ENCODE data around the gene AIG1. TPM values are rescaled to one million over a fixed set of nuclear protein-coding genes. Genes with fewer than 3 reads are reported as not detected.
"Not testable (repeated sequence)": the region's sequence is repeated elsewhere in the genome, so short reads cannot be mapped to it uniquely, and the experiment has no call there.

The AIG1 gene
- total RNA-seq, 2 experiments from 2014 or later = 7.4 to 8.4 TPM

DNA sequence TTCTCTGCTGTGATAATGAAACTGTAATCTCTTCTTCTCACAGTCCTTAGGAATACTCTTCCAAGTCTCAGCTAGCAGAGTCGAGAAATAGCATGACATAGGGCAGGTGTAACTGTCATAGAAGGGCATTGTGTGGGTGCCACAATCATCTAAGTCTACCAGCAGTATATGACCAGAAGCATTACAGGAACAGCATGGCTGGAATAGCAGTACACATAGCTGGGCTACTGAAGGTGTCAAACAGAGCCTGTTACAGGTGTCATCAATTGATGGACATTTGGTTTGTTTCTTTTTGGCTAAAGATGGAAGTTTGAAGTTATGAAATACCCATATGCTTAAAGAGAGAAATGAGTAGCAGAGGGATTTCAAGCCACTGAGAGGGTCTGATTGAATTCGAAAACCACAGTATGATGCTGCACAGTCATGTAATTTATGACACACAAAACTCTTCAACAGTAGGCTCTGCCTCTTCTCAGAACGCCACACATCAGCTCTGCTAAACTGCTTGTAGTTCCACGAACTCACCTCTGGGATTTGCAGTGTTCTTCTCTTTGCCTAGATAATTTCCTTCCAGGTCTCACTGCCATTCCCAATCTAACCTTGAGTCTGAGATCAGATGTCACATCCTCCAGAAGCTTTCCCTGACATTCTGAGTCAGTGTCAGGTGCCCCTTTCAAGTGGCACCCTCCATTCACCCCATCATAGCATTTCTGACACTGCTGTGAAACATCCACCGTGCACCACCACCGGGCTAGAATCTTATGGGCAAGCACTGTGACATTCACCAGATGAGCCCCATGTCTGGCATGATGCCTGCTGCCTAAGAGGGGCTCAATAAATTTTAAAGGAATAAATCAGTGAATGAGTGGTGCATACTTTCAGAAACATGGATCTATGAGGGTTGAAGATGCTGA is 238.8 kb downstream of the AIG1 start:
- Mint-ChIP-seq H3K27me3 (no peaks in the 10 kb centered on the region), H3K27ac (no peak overlapping the region), H3K4me3 (no peak overlapping the region), H3K9me3 (peaks cover 4% of the 10 kb centered on the region), H3K36me3 (ENCODE audit: low read depth) (peaks cover 6% of the 10 kb centered on the region), H3K4me1 (ENCODE audit: low read depth) (no peaks in the 10 kb centered on the region)
- Histone ChIP-seq H3K4me3 (ENCODE audit: low read length) (no peak overlapping the region), H3K27ac (ENCODE audit: low read depth in 1 of 2, low read length in 2 of 2) (no peak overlapping the region), H3K27me3 (ENCODE audit: control insufficient read depth in 1 of 2, insufficient read depth in 2 of 2, low read length in 2 of 2) (no peaks in the 10 kb centered on the region), H3K36me3 (ENCODE audit: insufficient read depth, low read length) (no peaks in the 10 kb centered on the region), H3K9me3 (ENCODE audit: control insufficient read depth in 1 of 2, insufficient read depth in 1 of 2, low read length in 2 of 2) (no peaks in the 10 kb centered on the region), H3K4me1 (ENCODE audit: insufficient read depth, low read length) (no peaks in the 10 kb centered on the region)
- no peak for DNase-seq
- ChIA-PET POLR2A (no interaction called here), CTCF (no interaction called here)
- TF ChIP-seq CTCF (IDR thresholded peaks at IDR 0.05) = no peak
- intact Hi-C loops (cut with DNase I, micrococcal nuclease) = no loop called here
- no peak for ATAC-seq (ENCODE audit: poor library complexity)

- TF ChIP-seq CTCF (IDR thresholded peaks at IDR 0.05) = no peak
- no peak overlapping the region for H3K27ac Mint-ChIP-seq
- no peaks in the 10 kb centered on the region for H3K27me3 Mint-ChIP-seq
- Histone ChIP-seq H3K4me3 (ENCODE audit: low read length) (no peak overlapping the region), H3K4me1 (ENCODE audit: insufficient read depth, low read length) (no peaks in the 10 kb centered on the region), H3K27ac (ENCODE audit: low read depth in 1 of 2, low read length in 2 of 2) (no peak overlapping the region), H3K27me3 (ENCODE audit: control insufficient read depth in 1 of 2, insufficient read depth in 2 of 2, low read length in 2 of 2) (no peaks in the 10 kb centered on the region), H3K9me3 (ENCODE audit: control insufficient read depth in 1 of 2, insufficient read depth in 1 of 2, low read length in 2 of 2) (no peaks in the 10 kb centered on the region), H3K36me3 (ENCODE audit: insufficient read depth, low read length) (no peaks in the 10 kb centered on the region)
- ChIA-PET CTCF (no interaction called here), POLR2A (no interaction called here)
- no peak for ATAC-seq (ENCODE audit: poor library complexity)
- H3K9me3 Mint-ChIP-seq = peaks cover 4% of the 10 kb centered on the region
- no peak for DNase-seq
- H3K4me3 Mint-ChIP-seq = no peak overlapping the region
- no peaks in the 10 kb centered on the region for H3K4me1 Mint-ChIP-seq (ENCODE audit: low read depth)
- intact Hi-C loops (cut with DNase I, micrococcal nuclease) = no loop called here
- peaks cover 6% of the 10 kb centered on the region for H3K36me3 Mint-ChIP-seq (ENCODE audit: low read depth)
Measured at GRCh38 chr6:143301188-143301587, 240.5 kb downstream of the AIG1 start.

GRCh38 chr6:143307760-143308159 is 247.1 kb downstream of the AIG1 start:
- intact Hi-C loops (cut with DNase I, micrococcal nuclease); H3K9me3 ChIP-seq (ENCODE audit: control insufficient read depth in 1 of 2, insufficient read depth in 1 of 2, low read length in 2 of 2); H3K4me1 ChIP-seq (ENCODE audit: insufficient read depth, low read length); POLR2A ChIA-PET; H3K36me3 ChIP-seq (ENCODE audit: insufficient read depth, low read length); H3K27me3 Mint-ChIP-seq; H3K9me3 Mint-ChIP-seq; DNase-seq; CTCF ChIA-PET; H3K4me3 ChIP-seq (ENCODE audit: low read length); H3K4me3 Mint-ChIP-seq; H3K4me1 Mint-ChIP-seq (ENCODE audit: low read depth); H3K27ac ChIP-seq (ENCODE audit: low read depth in 1 of 2, low read length in 2 of 2); H3K27me3 ChIP-seq (ENCODE audit: control insufficient read depth in 1 of 2, insufficient read depth in 2 of 2, low read length in 2 of 2); ATAC-seq (ENCODE audit: poor library complexity); H3K36me3 Mint-ChIP-seq (ENCODE audit: low read depth); H3K27ac Mint-ChIP-seq: not testable (repeated sequence)

- H3K9me3 Mint-ChIP-seq = peaks cover 17% of the 10 kb centered on the region
- Histone ChIP-seq H3K27me3 (ENCODE audit: control insufficient read depth in 1 of 2, insufficient read depth in 2 of 2, low read length in 2 of 2) (no peaks in the 10 kb centered on the region), H3K4me3 (ENCODE audit: low read length) (no peak overlapping the region), H3K36me3 (ENCODE audit: insufficient read depth, low read length) (no peaks in the 10 kb centered on the region), H3K4me1 (ENCODE audit: insufficient read depth, low read length) (no peaks in the 10 kb centered on the region), H3K27ac (ENCODE audit: low read depth in 1 of 2, low read length in 2 of 2) (no peak overlapping the region), H3K9me3 (ENCODE audit: control insufficient read depth in 1 of 2, insufficient read depth in 1 of 2, low read length in 2 of 2) (peaks cover 0 to 5% of the 10 kb centered on the region in 2 experiments)
- POLR2A ChIA-PET = no interaction called here
- H3K4me1 Mint-ChIP-seq (ENCODE audit: low read depth) = no peaks in the 10 kb centered on the region
- H3K4me3 Mint-ChIP-seq = no peak overlapping the region
- no peak overlapping the region for H3K27ac Mint-ChIP-seq
- peaks cover 5% of the 10 kb centered on the region for H3K36me3 Mint-ChIP-seq (ENCODE audit: low read depth)
- ATAC-seq (ENCODE audit: poor library complexity) (no peak), DNase-seq (no peak)
- CTCF ChIA-PET = no interaction called here
- no peaks in the 10 kb centered on the region for H3K27me3 Mint-ChIP-seq
- intact Hi-C loops (cut with DNase I, micrococcal nuclease) = no loop called here
- TF ChIP-seq CTCF (IDR thresholded peaks at IDR 0.05) = no peak
Measured at GRCh38 chr6:143313163-143313562, 252.5 kb downstream of the AIG1 start.
